Choroid plexus epithelial cell (primary cell): Measurements from ENCODE around the gene ZBTB32.
"Not testable (repeated sequence)": the region's sequence is repeated elsewhere in the genome, so short reads cannot be mapped to it uniquely, and the experiment has no call there.

Experiments used
- DNase-seq: peaks from one replicate; pipeline ENCODE4 v3.0.0-alpha.2; 2010; ENCODE audit warnings: low read depth
- H3K4me3 ChIP-seq: 2 replicates; pipeline ENCODE4 v1.5.1; 2011; ENCODE audit warnings: low read depth, mild to moderate bottlenecking, control low read depth, low read length, moderate library complexity
- CTCF ChIP-seq: conservative IDR thresholded peaks from 2 replicates; pipeline ENCODE4 v1.5.1; 2011; ENCODE audit warnings: low read depth, mild to moderate bottlenecking, control low read depth, inconsistent platforms, low read length, moderate library complexity

ZBTB32 gene, protein sequence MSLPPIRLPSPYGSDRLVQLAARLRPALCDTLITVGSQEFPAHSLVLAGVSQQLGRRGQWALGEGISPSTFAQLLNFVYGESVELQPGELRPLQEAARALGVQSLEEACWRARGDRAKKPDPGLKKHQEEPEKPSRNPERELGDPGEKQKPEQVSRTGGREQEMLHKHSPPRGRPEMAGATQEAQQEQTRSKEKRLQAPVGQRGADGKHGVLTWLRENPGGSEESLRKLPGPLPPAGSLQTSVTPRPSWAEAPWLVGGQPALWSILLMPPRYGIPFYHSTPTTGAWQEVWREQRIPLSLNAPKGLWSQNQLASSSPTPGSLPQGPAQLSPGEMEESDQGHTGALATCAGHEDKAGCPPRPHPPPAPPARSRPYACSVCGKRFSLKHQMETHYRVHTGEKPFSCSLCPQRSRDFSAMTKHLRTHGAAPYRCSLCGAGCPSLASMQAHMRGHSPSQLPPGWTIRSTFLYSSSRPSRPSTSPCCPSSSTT

GRCh38 chr19:35704218-35704617 lies at the start of gene ZBTB32:
Gene ZBTB32 (plus strand): TSS chr19:35704558. CDS start chr19:35714627, 10,069 bp downstream.
- peak; percentile 67 for DNase-seq
- TF ChIP-seq CTCF: no peak
- H3K4me3 ChIP-seq: no peak within 1 kb of the TSS

- not testable (repeated sequence) for H3K4me3 ChIP-seq, DNase-seq
These were observed 49.5 kb upstream of the ZBTB32 start for GRCh38 chr19:35654828-35655227.

- no peak for DNase-seq
- no peak for TF ChIP-seq CTCF
- no peak overlapping the region for H3K4me3 ChIP-seq
These were observed 48.8 kb upstream of the ZBTB32 start for GRCh38 chr19:35655600-35655999.

DNA sequence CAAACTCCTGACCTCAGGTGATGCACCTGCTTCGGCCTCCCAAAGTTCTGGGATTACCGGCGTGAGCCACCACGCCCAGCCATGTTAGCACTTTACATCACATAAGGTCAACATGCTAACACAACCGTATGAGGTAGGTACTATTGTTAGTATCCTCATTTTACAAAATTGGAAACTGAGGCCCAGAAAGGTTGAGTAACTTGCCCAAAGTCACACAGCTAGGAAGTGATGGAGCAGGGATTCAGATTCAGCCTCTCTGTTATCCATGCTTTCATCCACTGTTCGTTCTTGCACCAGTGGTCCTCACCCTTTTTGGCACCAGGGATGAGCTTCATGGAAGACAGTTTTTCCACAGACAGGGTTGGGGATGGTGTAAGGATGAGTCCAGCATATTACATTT lies 47.7 kb upstream of the ZBTB32 start:
- TF ChIP-seq CTCF: no peak
- H3K4me3 ChIP-seq: no peak overlapping the region
- DNase-seq: no peak

DNA sequence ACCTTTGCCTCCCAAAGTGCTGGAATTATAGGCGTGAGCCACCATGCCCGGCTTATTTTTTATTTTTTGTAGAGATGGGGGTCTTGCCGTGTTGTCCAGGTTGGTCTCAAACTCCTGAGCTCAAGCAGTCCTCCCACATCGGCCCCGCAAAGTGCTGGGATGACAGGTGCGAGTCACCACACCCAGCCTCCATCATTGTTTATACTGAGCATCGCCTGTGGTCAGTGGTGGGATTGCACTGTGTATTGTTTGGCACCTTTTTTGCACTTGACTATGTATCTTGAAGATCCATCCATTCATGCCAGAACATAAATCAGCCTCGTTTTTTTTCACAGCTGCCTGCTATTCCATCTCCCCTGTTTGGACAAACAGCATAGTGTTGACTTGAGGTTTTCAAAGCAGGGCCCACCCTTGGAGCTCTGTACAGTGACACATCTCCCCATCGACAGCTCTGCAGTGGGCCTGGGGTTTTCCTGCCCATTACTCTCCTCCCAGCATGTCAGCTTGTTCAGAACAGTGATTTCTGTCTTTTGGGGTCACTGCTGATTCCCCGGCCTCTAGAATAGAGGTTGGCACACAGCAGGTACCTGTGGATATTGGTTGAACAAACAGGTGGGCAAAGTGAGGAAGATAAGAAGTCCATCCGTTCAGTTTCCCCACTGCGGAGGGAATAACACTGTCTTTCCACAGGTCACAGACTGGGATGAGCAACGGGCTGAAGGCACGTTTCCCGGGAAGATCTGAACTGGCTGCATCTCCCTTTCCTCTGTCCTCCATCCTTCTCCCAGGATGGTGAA lies 46.3 kb upstream of the ZBTB32 start:
- no peak overlapping the region for H3K4me3 ChIP-seq
- peak; percentile 23 for TF ChIP-seq CTCF
- no peak for DNase-seq

DNA sequence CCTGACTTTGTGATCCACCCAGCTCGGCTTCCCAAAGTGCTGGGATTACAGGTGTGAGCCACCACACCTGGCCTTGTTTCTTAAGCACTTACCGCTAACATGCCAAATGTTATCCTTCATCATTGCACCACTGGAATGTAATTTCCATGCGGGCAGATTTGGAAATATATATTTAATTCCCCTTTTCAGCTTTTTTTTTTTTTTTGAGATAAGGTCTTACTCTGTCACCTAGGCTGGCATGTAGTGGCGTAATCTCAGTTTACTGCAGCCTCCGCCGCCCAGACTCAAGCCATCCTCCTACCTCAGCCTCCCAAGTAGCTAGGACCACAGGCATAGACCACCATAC lies 42.4 kb upstream of the ZBTB32 start:
- DNase-seq: no peak
- no peak for TF ChIP-seq CTCF
- H3K4me3 ChIP-seq: no peak overlapping the region

DNA sequence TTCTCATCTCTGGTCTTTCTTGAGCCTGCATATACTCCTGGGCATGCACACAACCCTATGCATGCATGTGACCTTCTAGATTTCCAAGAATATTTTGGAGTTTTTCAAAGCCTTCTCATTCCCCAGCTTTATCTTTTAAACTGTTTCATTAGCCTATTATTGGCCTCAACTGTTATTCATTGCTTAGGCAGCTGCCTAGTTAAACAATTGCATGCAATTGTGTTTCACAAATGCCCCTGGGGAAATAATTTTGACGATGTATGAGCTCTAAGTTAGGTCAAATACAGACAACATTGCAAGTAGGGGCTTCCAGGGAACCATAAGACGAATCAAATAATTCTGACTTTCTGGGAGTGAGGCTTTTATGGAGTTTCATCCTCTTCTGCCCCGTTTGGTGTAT lies 40.4 kb upstream of the ZBTB32 start:
- DNase-seq: no peak
- no peak overlapping the region for H3K4me3 ChIP-seq
- TF ChIP-seq CTCF: no peak
